ENCODE measurements around the gene ANXA6. TPM values are rescaled to one million over a fixed set of nuclear protein-coding genes. Genes with fewer than 3 reads are reported as not detected.

ANXA6 gene
- total RNA-seq, 2 donors from 2014 or later, result 204 to 235 TPM

DNA sequence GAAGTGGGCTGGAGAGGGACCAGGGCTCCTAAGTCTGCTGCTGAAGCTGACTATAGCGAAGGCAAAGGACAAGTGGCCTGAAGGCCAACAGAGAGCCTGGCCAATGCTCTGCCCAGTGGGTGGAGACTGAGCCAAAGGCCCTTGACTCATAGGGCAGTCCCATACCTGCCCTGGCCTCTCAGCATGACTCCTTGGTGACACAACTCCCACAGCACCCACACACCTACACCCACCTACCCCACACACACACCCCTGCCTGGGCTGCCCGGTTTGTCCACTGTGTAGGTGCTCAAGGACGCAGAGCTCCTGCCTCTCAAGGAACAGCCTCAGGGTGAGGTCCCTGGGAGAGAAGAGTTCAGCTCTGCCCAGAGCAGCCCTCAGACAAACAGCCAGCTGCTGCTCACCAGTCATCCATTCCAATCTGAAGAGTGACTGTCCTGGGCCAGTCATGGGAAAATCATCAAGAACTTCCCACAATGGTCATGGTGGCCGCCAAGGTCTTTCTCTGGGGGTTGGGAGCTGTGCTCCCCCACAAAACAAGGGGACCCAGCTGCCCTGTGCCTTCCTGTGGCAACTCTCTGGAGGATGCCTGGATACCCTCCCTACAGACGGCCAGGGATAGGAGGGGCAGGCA is 81.8 kb downstream of the ANXA6 start:
- no peak overlapping the region for H3K4me3 Mint-ChIP-seq
- WGBS, 2 experiments (ENCODE audit: insufficient coverage in 1 of 2, insufficient read length in 1 of 2), result 87 to 94% methylated on average over 2 to 5 of the region's 5 CpGs

GRCh38 chr5:151074557-151074956 is 83.0 kb downstream of the ANXA6 start:
- Mint-ChIP-seq H3K4me1 (peaks cover 10% of the 10 kb centered on the region), H3K4me3 (no peak overlapping the region), H3K27me3 (ENCODE audit: insufficient read depth) (no peaks in the 10 kb centered on the region), H3K27ac (no peak overlapping the region), H3K9me3 (no peaks in the 10 kb centered on the region), H3K36me3 (ENCODE audit: low read depth) (peaks cover 2% of the 10 kb centered on the region)
- Histone ChIP-seq H3K27me3 (ENCODE audit: control insufficient read depth, insufficient read depth, low read length, poor library complexity, severe bottlenecking) (no peaks in the 10 kb centered on the region), H3K27ac (ENCODE audit: low read depth, low read length) (no peak overlapping the region), H3K9ac (ENCODE audit: extremely low read depth, low read length, poor library complexity, severe bottlenecking) (no peak overlapping the region), H3K4me1 (ENCODE audit: control insufficient read depth, insufficient read depth, low read length) (peaks cover 6% of the 10 kb centered on the region), H3K9me3 (ENCODE audit: control insufficient read depth, low read length) (no peaks in the 10 kb centered on the region), H3K4me3 (ENCODE audit: low read length) (no peak overlapping the region), H3K36me3 (ENCODE audit: control insufficient read depth, insufficient read depth, low read length) (peaks cover 6% of the 10 kb centered on the region)
- DNase-seq, result no peak
- WGBS, 2 experiments (ENCODE audit: insufficient coverage in 1 of 2, insufficient read length in 1 of 2), result 91 to 94% methylated on average over 1 to 2 of the region's 2 CpGs
- TF ChIP-seq, protein P1, sequence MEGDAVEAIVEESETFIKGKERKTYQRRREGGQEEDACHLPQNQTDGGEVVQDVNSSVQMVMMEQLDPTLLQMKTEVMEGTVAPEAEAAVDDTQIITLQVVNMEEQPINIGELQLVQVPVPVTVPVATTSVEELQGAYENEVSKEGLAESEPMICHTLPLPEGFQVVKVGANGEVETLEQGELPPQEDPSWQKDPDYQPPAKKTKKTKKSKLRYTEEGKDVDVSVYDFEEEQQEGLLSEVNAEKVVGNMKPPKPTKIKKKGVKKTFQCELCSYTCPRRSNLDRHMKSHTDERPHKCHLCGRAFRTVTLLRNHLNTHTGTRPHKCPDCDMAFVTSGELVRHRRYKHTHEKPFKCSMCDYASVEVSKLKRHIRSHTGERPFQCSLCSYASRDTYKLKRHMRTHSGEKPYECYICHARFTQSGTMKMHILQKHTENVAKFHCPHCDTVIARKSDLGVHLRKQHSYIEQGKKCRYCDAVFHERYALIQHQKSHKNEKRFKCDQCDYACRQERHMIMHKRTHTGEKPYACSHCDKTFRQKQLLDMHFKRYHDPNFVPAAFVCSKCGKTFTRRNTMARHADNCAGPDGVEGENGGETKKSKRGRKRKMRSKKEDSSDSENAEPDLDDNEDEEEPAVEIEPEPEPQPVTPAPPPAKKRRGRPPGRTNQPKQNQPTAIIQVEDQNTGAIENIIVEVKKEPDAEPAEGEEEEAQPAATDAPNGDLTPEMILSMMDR (conservative IDR thresholded peaks at IDR 0.05), result no peak

More for the DNA sequence above, 81.8 kb downstream of the ANXA6 start:
- no peak for DNase-seq
- H3K4me1 ChIP-seq (ENCODE audit: control insufficient read depth, insufficient read depth, low read length), result peaks cover 5% of the 10 kb centered on the region
- Mint-ChIP-seq H3K27me3 (ENCODE audit: insufficient read depth) (no peaks in the 10 kb centered on the region), H3K27ac (peak overlapping the region; percentile 5), H3K9me3 (no peaks in the 10 kb centered on the region), H3K4me1 (peaks cover 9% of the 10 kb centered on the region), H3K36me3 (ENCODE audit: low read depth) (peaks cover 2% of the 10 kb centered on the region)
- H3K9me3 ChIP-seq (ENCODE audit: control insufficient read depth, low read length), result no peaks in the 10 kb centered on the region
- H3K27me3 ChIP-seq (ENCODE audit: control insufficient read depth, insufficient read depth, low read length, poor library complexity, severe bottlenecking), result no peaks in the 10 kb centered on the region
- H3K36me3 ChIP-seq (ENCODE audit: control insufficient read depth, insufficient read depth, low read length), result peaks cover 6% of the 10 kb centered on the region
- H3K4me3 ChIP-seq (ENCODE audit: low read length), result no peak overlapping the region
- H3K9ac ChIP-seq (ENCODE audit: extremely low read depth, low read length, poor library complexity, severe bottlenecking), result no peak overlapping the region
- no peak overlapping the region for H3K27ac ChIP-seq (ENCODE audit: low read depth, low read length)
- TF ChIP-seq, protein P1 (conservative IDR thresholded peaks at IDR 0.05), result no peak

- peaks cover 8% of the 10 kb centered on the region for H3K4me1 ChIP-seq (ENCODE audit: control insufficient read depth, insufficient read depth, low read length)
- no peak overlapping the region for H3K27ac ChIP-seq (ENCODE audit: low read depth, low read length)
- no peaks in the 10 kb centered on the region for H3K27me3 ChIP-seq (ENCODE audit: control insufficient read depth, insufficient read depth, low read length, poor library complexity, severe bottlenecking)
- TF ChIP-seq, protein P1 (conservative IDR thresholded peaks at IDR 0.05), result no peak
- no peak overlapping the region for H3K4me3 ChIP-seq (ENCODE audit: low read length)
- Mint-ChIP-seq H3K9me3 (no peaks in the 10 kb centered on the region), H3K4me3 (no peak overlapping the region), H3K4me1 (peaks cover 7% of the 10 kb centered on the region), H3K27me3 (ENCODE audit: insufficient read depth) (no peaks in the 10 kb centered on the region), H3K27ac (no peak overlapping the region), H3K36me3 (ENCODE audit: low read depth) (peaks cover 5% of the 10 kb centered on the region)
- no peak for DNase-seq
- H3K36me3 ChIP-seq (ENCODE audit: control insufficient read depth, insufficient read depth, low read length), result no peaks in the 10 kb centered on the region
- H3K9me3 ChIP-seq (ENCODE audit: control insufficient read depth, low read length), result no peaks in the 10 kb centered on the region
- 83 to 88% methylated on average over 1 to 2 of the region's 2 CpGs for WGBS, 2 experiments (ENCODE audit: insufficient coverage in 1 of 2, insufficient read length in 1 of 2)
- H3K9ac ChIP-seq (ENCODE audit: extremely low read depth, low read length, poor library complexity, severe bottlenecking), result no peak overlapping the region
These were observed 84.3 kb downstream of the ANXA6 start for GRCh38 chr5:151073280-151073679.

All from endodermal cell (in vitro differentiated cells).